Tibial artery (tissue), 4 donors: ENCODE results near the gene HSPA1B.
"Not testable (repeated sequence)": the region's sequence is repeated elsewhere in the genome, so short reads cannot be mapped to it uniquely, and the experiment has no call there.

Experiments
- DNase-seq, 2 donors: peaks; one replicate each; pipeline ENCODE4 v3.0.0-alpha.2; 2019
- H3K27ac ChIP-seq, 2 donors: fragments of 200-600 bp; sonication (generic) in 1 of 2; 1 replicate in 1 of 2; 2 replicates in 1 of 2; pipeline ENCODE4 v1.5.1; 2018 to 2019; ENCODE audit warnings: mild to moderate bottlenecking in 1 of 2
- H3K27me3 ChIP-seq, 2 donors: fragments of 200-600 bp; sonication (generic) in 1 of 2; one replicate each; pipeline versions ENCODE4 v1.5.1 to v1.6.0; 2016 to 2019
- H3K36me3 ChIP-seq, 3 donors: fragments of 200-600 bp; sonication (generic) in 2 of 3; one replicate each; pipeline ENCODE4 v1.5.1; 2016 to 2019; ENCODE audit warnings: mild to moderate bottlenecking in 2 of 3
- H3K4me1 ChIP-seq, 4 donors: fragments of 200-600 bp; sonication (generic) in 2 of 4; 1 replicate in 3 of 4; 2 replicates in 1 of 4; pipeline ENCODE4 v1.5.1; 2016 to 2019
- H3K4me3 ChIP-seq, 2 donors: fragments of 200-600 bp; sonication (generic) in 1 of 2; 1 replicate in 1 of 2; 2 replicates in 1 of 2; pipeline ENCODE4 v1.5.1; 2018 to 2019; ENCODE audit warnings: mild to moderate bottlenecking in 2 of 2
- H3K9me3 ChIP-seq, 3 donors: fragments of 200-600 bp; sonication (generic) in 1 of 3; one replicate each; pipeline ENCODE4 v1.5.1; 2016 to 2019
- intact Hi-C: fragments of 100-400 bp; cut with DNase I; formaldehyde crosslinking; loops from one replicate; pipeline ENCODE4 v1.15.0; 2023; ENCODE audit warnings: low total_unique reads
- TF ChIP-seq, protein P1 (sequence below), 2 experiments: fragments of 200-600 bp in 1 of 2; fragments of 450-650 bp in 1 of 2; IDR thresholded peaks; one replicate each; pipeline ENCODE4 v1.5.1; 2017 to 2019; ENCODE audit warnings: antibody characterized with exemption in 2 of 2, mild to moderate bottlenecking in 1 of 2, moderate library complexity in 1 of 2

Gene HSPA1B

DNA sequence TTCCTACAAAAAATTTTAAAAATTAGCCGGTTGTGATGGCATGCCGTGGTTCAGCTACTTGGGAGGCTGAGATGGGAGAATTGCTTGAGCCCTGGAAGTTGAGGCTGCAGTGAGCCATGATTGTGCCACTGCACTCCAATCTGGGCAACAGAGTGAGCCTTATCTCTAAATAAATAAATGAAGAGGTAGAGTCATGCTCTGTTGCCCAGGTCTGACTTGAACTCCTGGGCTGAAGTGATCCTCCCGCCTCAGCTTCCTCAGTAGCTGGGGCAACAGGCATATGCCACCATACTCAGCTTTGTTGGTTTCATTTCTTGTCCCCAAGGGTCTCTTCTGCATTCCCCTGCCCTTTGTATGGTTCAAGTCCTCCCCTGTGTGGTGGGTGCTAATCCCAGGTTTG lies 17.0 kb downstream of the HSPA1B start:
- Histone ChIP-seq H3K27me3 (no peaks in the 10 kb centered on the region), H3K4me3 (no peak overlapping the region), H3K27ac (no peak overlapping the region), H3K36me3 (peaks cover 12 to 37% (median 23%) of the 10 kb centered on the region in 3 donors), H3K4me1 (no peaks in the 10 kb centered on the region), H3K9me3 (no peaks in the 10 kb centered on the region)
- TF ChIP-seq, protein P1, sequence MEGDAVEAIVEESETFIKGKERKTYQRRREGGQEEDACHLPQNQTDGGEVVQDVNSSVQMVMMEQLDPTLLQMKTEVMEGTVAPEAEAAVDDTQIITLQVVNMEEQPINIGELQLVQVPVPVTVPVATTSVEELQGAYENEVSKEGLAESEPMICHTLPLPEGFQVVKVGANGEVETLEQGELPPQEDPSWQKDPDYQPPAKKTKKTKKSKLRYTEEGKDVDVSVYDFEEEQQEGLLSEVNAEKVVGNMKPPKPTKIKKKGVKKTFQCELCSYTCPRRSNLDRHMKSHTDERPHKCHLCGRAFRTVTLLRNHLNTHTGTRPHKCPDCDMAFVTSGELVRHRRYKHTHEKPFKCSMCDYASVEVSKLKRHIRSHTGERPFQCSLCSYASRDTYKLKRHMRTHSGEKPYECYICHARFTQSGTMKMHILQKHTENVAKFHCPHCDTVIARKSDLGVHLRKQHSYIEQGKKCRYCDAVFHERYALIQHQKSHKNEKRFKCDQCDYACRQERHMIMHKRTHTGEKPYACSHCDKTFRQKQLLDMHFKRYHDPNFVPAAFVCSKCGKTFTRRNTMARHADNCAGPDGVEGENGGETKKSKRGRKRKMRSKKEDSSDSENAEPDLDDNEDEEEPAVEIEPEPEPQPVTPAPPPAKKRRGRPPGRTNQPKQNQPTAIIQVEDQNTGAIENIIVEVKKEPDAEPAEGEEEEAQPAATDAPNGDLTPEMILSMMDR (IDR thresholded peaks at IDR 0.05), result no peak
- DNase-seq, result no peak
- intact Hi-C loops, result no loop called here

DNA sequence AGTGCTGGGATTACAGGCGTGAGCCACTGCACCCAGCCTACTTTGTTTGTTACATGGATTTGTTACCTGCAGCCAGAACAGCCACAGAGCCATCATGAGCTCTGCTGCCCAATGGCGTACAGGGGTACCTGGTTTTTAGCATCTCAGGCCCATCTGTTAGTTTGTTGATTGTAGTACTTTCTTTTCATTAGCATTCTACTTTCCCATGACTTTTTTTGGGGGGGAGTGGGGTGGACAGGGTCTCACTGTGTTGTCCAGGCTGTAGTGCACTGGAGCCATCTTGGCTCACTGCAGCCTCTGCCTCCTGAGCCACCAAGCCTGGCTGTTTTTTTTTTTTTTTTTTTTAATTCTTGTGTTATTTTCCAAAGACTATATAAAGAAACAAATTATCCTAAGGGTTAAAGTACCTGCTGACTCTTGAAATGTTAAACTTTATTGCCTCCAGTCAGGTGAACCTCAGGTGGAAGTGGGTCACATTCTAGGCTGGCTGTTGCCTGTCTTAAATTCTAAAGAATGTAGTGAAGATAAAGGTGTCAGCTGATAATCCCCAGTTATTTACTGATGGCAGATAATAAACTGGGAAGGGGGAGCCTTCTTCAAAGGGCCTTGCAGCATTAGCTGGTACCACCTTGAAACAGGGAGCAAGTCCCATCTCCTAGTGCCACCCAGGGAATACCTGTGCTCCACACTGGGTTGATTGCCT lies 19.9 kb downstream of the HSPA1B start:
- Histone ChIP-seq H3K4me1 (no peaks in the 10 kb centered on the region), H3K27me3 (no peaks in the 10 kb centered on the region), H3K9me3 (no peaks in the 10 kb centered on the region), H3K27ac (no peak overlapping the region), H3K36me3 (peaks cover 0 to 13% (median 0%) of the 10 kb centered on the region in 3 donors), H3K4me3 (no peak overlapping the region)
- TF ChIP-seq, protein P1 (IDR thresholded peaks at IDR 0.05), result no peak
- intact Hi-C loops, result no loop called here
- DNase-seq, result no peak

- intact Hi-C loops, result no loop called here
- no peak for DNase-seq
- TF ChIP-seq, protein P1 (IDR thresholded peaks at IDR 0.05), result no peak
- no peaks in the 10 kb centered on the region for H3K27me3 ChIP-seq
- H3K27ac ChIP-seq, result no peak overlapping the region
- no peaks in the 10 kb centered on the region for H3K4me1 ChIP-seq
- no peaks in the 10 kb centered on the region for H3K9me3 ChIP-seq
- H3K4me3 ChIP-seq, result no peak overlapping the region
- H3K36me3 ChIP-seq, result no peaks in the 10 kb centered on the region
Measured at GRCh38 chr6:31850765-31851484, 23.4 kb downstream of the HSPA1B start.

DNA sequence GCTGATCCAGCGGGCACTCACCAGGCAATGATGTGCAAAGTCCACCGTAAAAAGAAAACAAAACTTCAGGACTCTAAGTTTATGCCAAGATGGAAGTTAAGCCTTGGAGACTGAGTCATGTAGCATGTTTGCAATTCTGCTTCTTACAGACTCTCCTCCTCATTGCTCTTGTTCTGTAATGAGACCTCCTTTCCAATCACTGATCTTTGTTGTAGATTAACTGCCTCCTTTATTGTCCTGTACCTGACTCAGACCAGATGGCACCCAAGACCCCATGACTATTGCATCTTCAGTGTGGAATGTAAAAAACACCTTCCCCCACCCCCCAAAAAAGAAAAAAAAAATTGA lies 23.9 kb downstream of the HSPA1B start:
- no peak overlapping the region for H3K27ac ChIP-seq
- H3K4me1 ChIP-seq, result no peaks in the 10 kb centered on the region
- intact Hi-C loops, result no loop called here
- H3K4me3 ChIP-seq, result no peak overlapping the region
- no peaks in the 10 kb centered on the region for H3K9me3 ChIP-seq
- no peak for DNase-seq
- no peaks in the 10 kb centered on the region for H3K27me3 ChIP-seq
- TF ChIP-seq, protein P1 (IDR thresholded peaks at IDR 0.05), result no peak
- H3K36me3 ChIP-seq, result no peaks in the 10 kb centered on the region

GRCh38 chr6:31851980-31852718 lies 24.6 kb downstream of the HSPA1B start:
- H3K4me3 ChIP-seq, H3K36me3 ChIP-seq, DNase-seq, H3K9me3 ChIP-seq, intact Hi-C loops, H3K4me1 ChIP-seq, H3K27me3 ChIP-seq, H3K27ac ChIP-seq: not testable (repeated sequence)

DNA sequence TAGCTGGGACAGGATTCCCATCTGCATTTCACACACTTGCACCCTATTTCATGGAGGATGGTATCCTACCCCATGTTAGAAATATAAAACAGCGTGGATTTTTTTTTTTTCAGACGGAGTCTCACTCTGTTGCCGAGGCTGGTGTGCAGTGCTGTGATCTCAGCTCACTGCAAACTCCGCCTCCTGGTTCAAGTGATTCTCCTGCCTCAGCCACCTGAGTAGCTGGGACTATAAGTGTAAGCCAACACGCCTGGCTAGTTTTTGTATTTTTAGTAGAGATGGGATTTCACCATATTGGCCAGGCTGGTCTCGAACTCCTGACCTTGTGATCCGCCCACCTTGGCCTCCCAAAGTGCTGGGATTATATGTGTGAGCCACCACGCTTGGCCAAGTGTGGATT lies 30.2 kb downstream of the HSPA1B start:
- H3K27me3 ChIP-seq, H3K27ac ChIP-seq, intact Hi-C loops, H3K4me3 ChIP-seq, DNase-seq, H3K9me3 ChIP-seq: not testable (repeated sequence)
- peaks cover 0 to 11% (median 8%) of the 10 kb centered on the region in 4 donors for H3K4me1 ChIP-seq
- H3K36me3 ChIP-seq, result peaks cover 25 to 41% (median 35%) of the 10 kb centered on the region in 3 donors
